Renal cortex interstitium (tissue), 11 donors: ENCODE measurements around the gene TXNIP. TPM values are rescaled to one million over a fixed set of nuclear protein-coding genes. Genes with fewer than 3 reads are reported as not detected.
A peak's percentile ranks its signal among the peaks of the same experiment; 100 is the strongest.

ENCODE experiments used
- DNase-seq, 11 donors: peaks; one replicate each; pipeline ENCODE4 v3.0.0-alpha.2; 2013; ENCODE audit warnings: low read depth in 9 of 11, low spot score in 4 of 11; ENCODE audit errors: extremely low read depth in 1 of 11
- polyA plus RNA-seq, 3 donors: library from polyadenylated mRNA; unstranded; fragments of 120-200 nt; gene quantifications; one replicate each; pipeline ENCODE4 v1.2.1, GENCODE V29; 2013; ENCODE audit not compliant: insufficient read length in 3 of 3

Gene TXNIP
- polyA plus RNA-seq, 3 donors: 453 to 546 (median 468) TPM

DNA sequence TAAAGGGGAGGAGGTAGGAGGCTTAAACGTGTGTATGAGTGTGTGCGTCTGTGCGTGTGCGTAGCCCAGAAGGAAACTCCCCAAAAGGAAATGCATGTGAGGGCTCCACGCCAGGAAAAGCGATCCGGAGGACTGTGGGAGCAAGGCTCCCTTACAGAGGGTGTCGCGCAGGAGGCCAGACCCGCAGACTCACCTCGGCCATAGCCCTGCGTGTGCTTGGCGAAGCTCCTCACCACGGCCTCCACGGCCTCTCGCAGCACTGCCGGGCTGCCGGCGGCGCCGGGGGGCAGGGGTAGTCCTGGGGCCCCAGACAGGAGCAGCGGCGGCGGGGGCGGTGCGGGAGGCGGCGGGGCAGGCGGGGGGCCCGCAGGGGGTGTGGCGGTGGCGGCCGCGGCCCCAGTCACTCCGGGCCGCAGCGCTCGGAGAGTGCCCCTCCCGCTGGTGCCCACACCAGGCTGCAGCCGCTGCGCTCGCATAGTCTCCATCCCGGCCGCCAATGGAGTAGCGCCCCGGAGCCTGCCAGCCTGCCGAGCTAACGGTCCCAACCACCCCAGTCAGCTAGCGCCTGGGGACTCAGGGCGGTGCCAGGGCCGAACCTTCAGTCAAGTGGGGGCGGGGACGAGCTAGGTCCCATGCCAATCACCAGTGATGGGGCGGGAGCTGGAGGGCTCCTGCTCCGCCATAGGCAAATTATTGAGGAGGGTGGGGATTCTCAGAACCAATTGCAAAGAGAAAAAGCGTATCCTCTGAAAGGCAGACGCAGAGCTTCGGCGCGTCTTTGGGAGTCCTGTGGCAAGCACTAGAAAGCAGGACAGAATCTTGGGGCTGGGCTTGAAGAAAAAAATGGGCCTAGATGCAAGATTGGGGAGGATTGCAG lies 38.7 kb downstream of the TXNIP start, which contains the start of gene LIX1L:
Gene LIX1L (minus strand): TSS at position 575 of the 877 bp plus-strand sequence. CDS start 90 bp downstream, at position 485.
- DNase-seq: peak in 10 of 11 donors; percentile 87 to 96 (median 94)

DNA sequence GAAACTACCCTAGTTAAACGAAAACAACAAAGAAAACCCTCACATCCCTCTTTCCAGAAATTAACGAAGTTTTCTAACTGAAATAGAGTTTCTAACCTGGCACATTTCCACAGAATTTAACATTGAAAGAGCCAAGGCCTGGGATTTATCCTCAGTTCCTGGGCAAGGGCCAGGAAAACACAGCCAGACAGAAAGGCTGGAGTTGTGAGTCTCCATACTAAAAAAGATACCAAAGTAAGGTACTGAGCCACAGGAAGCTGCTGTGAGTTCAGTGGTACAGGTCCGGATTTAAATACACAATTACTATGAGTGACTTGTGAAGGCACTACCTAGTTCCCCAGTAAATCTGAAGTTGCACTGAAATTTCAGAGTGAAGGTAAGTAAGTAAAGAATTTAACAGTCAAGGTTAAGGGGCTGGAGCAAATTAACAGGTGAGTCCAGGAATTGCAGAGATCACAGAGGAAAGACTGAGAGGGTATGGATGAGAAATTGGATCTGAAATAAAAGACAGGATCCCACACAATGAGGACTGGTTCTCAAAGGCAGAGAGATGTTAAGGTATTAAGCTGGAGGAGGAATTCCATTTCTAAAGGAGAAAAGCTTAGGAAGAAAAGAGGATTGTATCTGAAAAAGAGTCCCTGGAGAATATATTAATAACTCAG lies 39.5 kb downstream of the TXNIP start:
- DNase-seq: no peak

GRCh38 chr1:145956361-145956760 lies 40.0 kb downstream of the TXNIP start:
- DNase-seq: no peak

DNA sequence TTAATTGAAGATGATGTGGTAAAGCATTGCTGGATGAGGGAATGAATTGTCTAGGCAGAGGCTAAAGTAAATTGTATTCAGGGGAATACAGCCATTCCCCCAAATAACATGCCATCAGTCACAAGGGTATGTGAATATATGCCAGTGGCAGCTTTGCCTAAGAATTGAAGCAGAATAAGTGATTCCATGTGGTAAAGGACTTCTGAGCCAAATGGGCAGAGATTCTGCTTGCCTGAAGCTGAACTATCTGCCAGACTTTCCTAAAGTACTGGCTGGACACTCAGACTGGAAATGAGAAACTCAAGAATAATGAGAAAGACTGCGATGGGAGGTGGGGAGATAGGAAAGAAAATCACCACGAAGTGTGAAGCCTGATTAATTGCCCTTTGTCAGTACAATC lies 40.9 kb downstream of the TXNIP start:
- no peak for DNase-seq

GRCh38 chr1:145953861-145954260 lies 42.5 kb downstream of the TXNIP start:
- DNase-seq: no peak

GRCh38 chr1:145952903-145953302 lies 43.5 kb downstream of the TXNIP start:
- no peak for DNase-seq

DNA sequence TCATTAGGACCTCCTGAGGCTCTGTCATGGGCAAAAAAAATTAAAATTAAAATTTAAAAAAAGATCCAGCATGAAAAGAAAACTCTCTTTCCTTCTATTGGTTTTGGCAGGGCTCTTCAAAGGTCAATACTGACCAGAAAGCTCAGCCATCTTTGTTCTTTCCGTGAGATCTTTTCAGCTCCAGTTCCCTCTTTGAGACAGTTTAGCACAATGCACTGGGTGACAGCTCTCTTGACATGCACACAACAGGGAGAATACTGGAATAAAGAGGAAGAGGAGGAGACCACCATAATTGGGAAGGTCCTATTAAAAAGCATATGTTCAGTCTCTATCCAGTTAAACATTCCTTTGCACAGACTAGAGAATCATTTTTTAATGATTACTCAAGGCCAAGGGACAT lies 44.9 kb downstream of the TXNIP start:
- no peak for DNase-seq

DNA sequence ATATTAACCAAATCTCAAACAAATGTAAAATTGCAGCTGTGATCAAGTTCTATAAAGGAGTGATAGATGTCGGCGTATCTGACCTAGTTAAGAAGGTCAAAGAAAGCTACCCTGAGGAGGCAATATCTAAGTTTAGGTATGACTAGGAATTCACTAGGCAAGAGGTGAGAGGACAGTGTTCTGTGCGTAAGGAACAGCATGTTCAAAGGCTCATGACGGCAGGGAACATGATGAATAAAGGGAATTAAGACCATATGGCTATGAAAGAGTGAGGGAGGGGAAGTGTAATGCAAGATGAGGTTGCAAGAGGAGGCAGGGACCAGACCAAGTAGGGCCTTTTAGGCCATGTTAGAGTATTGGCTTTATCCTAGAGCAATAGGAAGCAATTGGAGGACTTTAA lies 47.2 kb downstream of the TXNIP start:
- DNase-seq: no peak

DNA sequence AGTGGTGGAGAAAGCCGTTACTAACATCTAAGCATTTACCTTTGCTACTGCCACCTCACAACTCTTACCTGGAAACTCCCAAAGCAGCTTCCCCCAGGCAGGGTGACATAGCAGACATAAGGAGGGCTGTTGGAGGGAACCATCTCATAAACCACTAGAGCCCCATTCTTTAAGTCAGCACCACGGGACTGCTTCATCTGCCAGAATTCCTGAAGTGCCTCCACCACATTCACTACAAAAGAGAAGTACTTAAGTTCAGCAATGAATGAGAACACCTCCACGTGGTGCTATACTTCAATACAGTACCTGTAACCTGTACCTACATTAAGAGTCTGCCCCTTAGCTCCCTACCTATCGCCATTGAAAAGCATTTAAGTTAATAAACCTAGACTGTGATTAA lies 48.8 kb downstream of the TXNIP start:
- DNase-seq: no peak

- DNase-seq: no peak
These were observed 49.8 kb downstream of the TXNIP start for GRCh38 chr1:145946477-145946986.

DNA sequence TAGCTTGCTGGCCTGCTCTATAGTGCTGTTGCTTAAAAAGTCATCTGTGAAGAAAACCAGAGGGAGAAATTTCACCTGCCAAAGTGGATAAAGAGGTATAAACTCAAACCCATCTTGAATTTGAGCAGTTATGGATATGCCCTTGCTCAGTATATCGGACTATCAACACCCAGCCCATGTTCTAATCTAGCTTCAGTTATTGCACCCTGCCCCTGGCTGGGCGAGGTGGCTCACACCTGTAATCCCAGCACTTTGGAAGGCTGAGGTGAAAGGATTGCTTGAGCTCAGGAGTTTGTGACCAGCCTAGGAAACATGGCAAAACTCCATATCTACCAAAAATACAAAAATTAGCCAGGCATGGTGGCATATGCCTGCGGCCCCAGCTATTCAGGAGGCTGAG lies 51.8 kb downstream of the TXNIP start:
- no peak for DNase-seq

- DNase-seq: no peak
These were observed 53.5 kb downstream of the TXNIP start for GRCh38 chr1:145942871-145943270.

Other genes with a start within 250 kb of the TXNIP start
- gene RNF115, start 172.5 kb downstream of the TXNIP start, polyA plus RNA-seq: 10 to 100 TPM; 13.2 to 22.0 (median 16.7) TPM
- 10 to 100 TPM; 37.1 to 39.3 (median 37.4) TPM for gene POLR3C, start 172.4 kb downstream of the TXNIP start, polyA plus RNA-seq
- 1 to 10 TPM; 6.1 to 7.4 (median 6.8) TPM for gene NUDT17, start 150.9 kb downstream of the TXNIP start, polyA plus RNA-seq
- gene PIAS3, start 137.5 kb downstream of the TXNIP start, polyA plus RNA-seq: 10 to 100 TPM; 45.7 to 56.0 (median 54.4) TPM
- gene ANKRD35, start 110.7 kb downstream of the TXNIP start, polyA plus RNA-seq: 1 to 10 TPM; 2.1 to 2.7 (median 2.4) TPM
- gene ITGA10, start 86.5 kb downstream of the TXNIP start, polyA plus RNA-seq: 1 to 10 TPM in 1 of 3 donors, under 1 TPM in 2; 0.82 to 1.3 (median 0.95) TPM
- gene PEX11B, start 77.9 kb downstream of the TXNIP start, polyA plus RNA-seq: 10 to 100 TPM; 51.9 to 60.9 (median 56.4) TPM
- gene RBM8A, start 69.1 kb downstream of the TXNIP start, polyA plus RNA-seq: 100 to 1,000 TPM; 168 to 219 (median 214) TPM
- gene LIX1L, start 38.6 kb downstream of the TXNIP start, polyA plus RNA-seq: 10 to 100 TPM; 21.3 to 30.1 (median 27.0) TPM
- 1 to 10 TPM in 1 of 3 donors, under 1 TPM in 2; 0.37 to 1.1 (median 0.42) TPM for gene ANKRD34A, start 32.0 kb downstream of the TXNIP start, polyA plus RNA-seq
- 10 to 100 TPM; 31.9 to 35.4 (median 34.6) TPM for gene POLR3GL, start 31.9 kb downstream of the TXNIP start, polyA plus RNA-seq
- gene HJV, start 25.2 kb upstream of the TXNIP start, polyA plus RNA-seq: under 1 TPM in 2 of 3 donors, not detected in 1; 0.15 to 0.20 TPM
- 1 to 10 TPM; 2.9 to 4.5 (median 4.0) TPM for gene NBPF10, start 148.2 kb upstream of the TXNIP start, polyA plus RNA-seq
- 10 to 100 TPM; 51.4 to 58.6 (median 52.3) TPM for gene NOTCH2NLA, start 232.4 kb upstream of the TXNIP start, polyA plus RNA-seq